GM23248 (cell line): ENCODE results near the gene NFKBIB.

Source experiments
- EZH2 ChIP-seq: fragments of 200-600 bp; sonication (generic); IDR thresholded peaks from 2 replicates; pipeline ENCODE4 v1.6.1; 2018; ENCODE audit warnings: antibody characterized with exemption, mild to moderate bottlenecking; ENCODE audit not compliant: insufficient read depth, poor library complexity, severe bottlenecking
- EZH2phosphoT487 ChIP-seq: fragments of 200-600 bp; sonication (generic); IDR thresholded peaks from 2 replicates; pipeline ENCODE4 v1.6.1; 2018; ENCODE audit warnings: antibody characterized with exemption, moderate library complexity, mild to moderate bottlenecking, low read depth; ENCODE audit not compliant: insufficient read depth

- TF ChIP-seq EZH2, result no peak
- no peak for TF ChIP-seq EZH2phosphoT487
Measured at GRCh38 chr19:38932425-38933179, 32.8 kb downstream of the NFKBIB start.
